K562 (cell line): ENCODE measurements around the gene UNC119. TPM values are rescaled to one million over a fixed set of nuclear protein-coding genes. Genes with fewer than 3 reads are reported as not detected.

ENCODE experiments used
- ARID4B ChIP-seq: sonication (generic); formaldehyde crosslinking; IDR thresholded peaks from 2 replicates; pipeline ENCODE4 v1.8.0; 2022; ENCODE audit warnings: mild to moderate bottlenecking, missing genetic modification reagents
- DDX20 ChIP-seq: fragments of 450-650 bp; IDR thresholded peaks from 2 replicates; pipeline ENCODE4 v1.6.1; 2016; ENCODE audit warnings: missing genetic modification characterization, low read depth, mild to moderate bottlenecking, missing compliant biosample characterization, moderate library complexity
- E4F1 ChIP-seq: fragments of 250-450 bp; sonication (Bioruptor Pico); IDR thresholded peaks from 2 replicates; pipeline ENCODE4 v1.5.0; 2021; ENCODE audit warnings: mild to moderate bottlenecking, borderline replicate concordance
- FOXJ3 ChIP-seq: sonication (generic); formaldehyde crosslinking; IDR thresholded peaks from 2 replicates; pipeline ENCODE4 v1.4.0; 2020; ENCODE audit warnings: mild to moderate bottlenecking, missing genetic modification reagents
- HOMEZ ChIP-seq: fragments of 250-450 bp; sonication (Bioruptor Pico); IDR thresholded peaks from 2 replicates; pipeline ENCODE4 v1.4.0; 2020; ENCODE audit warnings: mild to moderate bottlenecking, moderate library complexity
- MITF ChIP-seq: IDR thresholded peaks from 2 replicates; pipeline ENCODE4 v1.6.1; 2014; ENCODE audit warnings: antibody characterized with exemption
- NCOA6 ChIP-seq: fragments of 450-650 bp; IDR thresholded peaks from 2 replicates; pipeline ENCODE4 v1.6.1; 2017; ENCODE audit warnings: mild to moderate bottlenecking
- PHF21A ChIP-seq: fragments of 450-650 bp; IDR thresholded peaks from 2 replicates; pipeline ENCODE4 v1.6.1; 2017; ENCODE audit warnings: low read depth, borderline replicate concordance
- POLR2AphosphoS5 ChIP-seq: IDR thresholded peaks from 2 replicates; pipeline ENCODE4 v1.6.1; 2011; ENCODE audit warnings: mild to moderate bottlenecking, low read depth, low read length, moderate library complexity; ENCODE audit not compliant: control insufficient read depth, insufficient read depth
- RAD21 ChIP-seq, 2 experiments: fragments of 250-450 bp in 1 of 2; fragments of 450-650 bp in 1 of 2; sonication (Bioruptor Pico) in 1 of 2; formaldehyde crosslinking in 1 of 2; IDR thresholded peaks in 1 of 2; conservative IDR thresholded peaks in 1 of 2; 2 replicates each; pipeline versions ENCODE4 v1.4.0 to v1.8.0; 2020 to 2022; ENCODE audit warnings: mild to moderate bottlenecking in 2 of 2, moderate library complexity in 1 of 2
- SOX6 ChIP-seq: fragments of 450-650 bp; IDR thresholded peaks from 2 replicates; pipeline ENCODE4 v1.6.1; 2014; ENCODE audit warnings: mild to moderate bottlenecking
- TFAP4 ChIP-seq: sonication (generic); formaldehyde crosslinking; IDR thresholded peaks from 2 replicates; pipeline ENCODE4 v1.8.0; 2022; ENCODE audit warnings: missing genetic modification reagents, mild to moderate bottlenecking, moderate library complexity, borderline replicate concordance
- ZBTB43 ChIP-seq: sonication (generic); formaldehyde crosslinking; IDR thresholded peaks from 2 replicates; pipeline ENCODE4 v1.8.0; 2023; ENCODE audit warnings: mild to moderate bottlenecking, missing genetic modification reagents
- ZNF24 ChIP-seq: fragments of 450-650 bp; IDR thresholded peaks from 2 replicates; pipeline ENCODE4 v1.6.1; 2016
- ZNF830 ChIP-seq: fragments of 250-450 bp; sonication (Bioruptor Pico); IDR thresholded peaks from 2 replicates; pipeline ENCODE4 v1.5.0; 2021; ENCODE audit warnings: mild to moderate bottlenecking
- polyA plus RNA-seq, 8 experiments: library from polyadenylated mRNA; depleted of rRNA in 4 of 8; stranded (reverse) in 5 of 8; unstranded in 3 of 8; fragments of >200 nt; fragmentation: Nextera tagmentation in 2 of 8; fragmentation: Illumina TruSeq in 1 of 8; extraction: Ambion mirVana in 2 of 8; extraction: Trizol in 1 of 8; gene quantifications; 2 replicates each; pipeline versions ENCODE4 v1.2.1 to v1.2.3, GENCODE V29; 2011 to 2014; ENCODE audit warnings: inconsistent platforms in 1 of 8, missing spikeins in 1 of 8
- total RNA-seq, 7 experiments: library from RNA; depleted of rRNA in 6 of 7; stranded (reverse); fragments of >200 nt in 6 of 7; fragmentation: Illumina TruSeq in 2 of 7; extraction: Trizol in 2 of 7; gene quantifications; 2 replicates each; pipeline versions ENCODE4 v1.2.1 to v1.2.3, GENCODE V29; 2011 to 2021; ENCODE audit warnings: low replicate concordance in 1 of 7

UNC119 gene
- total and polyA plus RNA-seq, 9 of the 15 experiments (the other 6 are each of a cell fraction or from before 2014, with no cell fraction given): 0.37 to 47.7 (median 16.3) TPM

GRCh38 chr17:28598799-28599310 is 46.4 kb upstream of the UNC119 start, which contains the start of gene SPAG5 (continued):
- TF ChIP-seq ARID4B (CRISPR knock-in tag) (peak; percentile 31; the same call in 1 of the 2 replicates), POLR2AphosphoS5 (peak; percentile 91), NCOA6 (0 out of 2 replicates have a peak, but pooled peaks have one; percentile 44), HOMEZ (CRISPR knock-in tag) (no peak), FOXJ3 (no peak), PHF21A (no peak), TFAP4 (CRISPR knock-in tag) (peak; percentile 71; the same call in 1 of the 2 replicates), DDX20 (tag) (no peak), E4F1 (CRISPR knock-in tag) (no peak), MITF (0 out of 2 replicates have a peak, but pooled peaks have one; percentile 24), ZBTB43 (CRISPR knock-in tag) (no peak), SOX6 (0 out of 2 replicates have a peak, but pooled peaks have one; percentile 43), RAD21 (CRISPR knock-in tag; conservative IDR thresholded peaks at IDR 0.05 in 1 of 2, IDR thresholded peaks at IDR 0.05 in 1 of 2) (no peak), ZNF830 (no peak), ZNF24 (peak; percentile 31; the same call in 1 of the 2 replicates)
